Stimulated activated CD4-positive, alpha-beta T cell treated with anti-CD3 and anti-CD28 coated beads, Interleukin-2, amount 100 ng/mL, for 48 hours (primary cell): ENCODE measurements around the gene DCP2.
A peak's percentile ranks its signal among the peaks of the same experiment; 100 is the strongest.
"Not testable (repeated sequence)": the region's sequence is repeated elsewhere in the genome, so short reads cannot be mapped to it uniquely, and the experiment has no call there.

Experiments
- DNase-seq, 2 donors: peaks; one replicate each; pipeline ENCODE4 v3.0.0-alpha.2; 2020

DCP2 gene

GRCh38 chr5:112976432-112977309 is at the start of gene DCP2:
Gene DCP2 (plus strand): TSS chr5:112976798. CDS start chr5:112976934, 136 bp downstream.
- DNase-seq: peak; percentile 85 to 86

- no peak for DNase-seq
Measured at GRCh38 chr5:112929336-112930081, 47.1 kb upstream of the DCP2 start.

GRCh38 chr5:112930082-112930344 is 46.6 kb upstream of the DCP2 start:
- no peak for DNase-seq

- DNase-seq: no peak
Measured at GRCh38 chr5:112931473-112931872, 45.1 kb upstream of the DCP2 start.

GRCh38 chr5:112933105-112933504 is 43.5 kb upstream of the DCP2 start:
- no peak for DNase-seq

- DNase-seq: no peak
Measured at GRCh38 chr5:112933651-112934365, 42.8 kb upstream of the DCP2 start.

GRCh38 chr5:112934366-112934663 is 42.3 kb upstream of the DCP2 start:
- DNase-seq: no peak

- no peak for DNase-seq
Measured at GRCh38 chr5:112935675-112936074, 40.9 kb upstream of the DCP2 start.

- no peak for DNase-seq
Measured at GRCh38 chr5:112938286-112938685, 38.3 kb upstream of the DCP2 start.

- no peak for DNase-seq
Measured at GRCh38 chr5:112940670-112941069, 35.9 kb upstream of the DCP2 start.

- no peak for DNase-seq
Measured at GRCh38 chr5:112948458-112948857, 28.1 kb upstream of the DCP2 start.

GRCh38 chr5:112951124-112951702 is 25.4 kb upstream of the DCP2 start:
- no peak for DNase-seq

GRCh38 chr5:112956606-112957005 is 20.0 kb upstream of the DCP2 start:
- DNase-seq: no peak

GRCh38 chr5:112957036-112957808 is 19.4 kb upstream of the DCP2 start:
- DNase-seq: no peak

GRCh38 chr5:112958093-112959088 is 18.2 kb upstream of the DCP2 start:
- DNase-seq: no peak

- not testable (repeated sequence) for DNase-seq
Measured at GRCh38 chr5:112959872-112960271, 16.7 kb upstream of the DCP2 start.

GRCh38 chr5:112960315-112960714 is 16.3 kb upstream of the DCP2 start:
- no peak for DNase-seq

- DNase-seq: no peak
Measured at GRCh38 chr5:112960863-112961504, 15.6 kb upstream of the DCP2 start.

- not testable (repeated sequence) for DNase-seq
Measured at GRCh38 chr5:112963374-112963733, 13.2 kb upstream of the DCP2 start.

GRCh38 chr5:112965733-112966306 is 10.8 kb upstream of the DCP2 start:
- DNase-seq: no peak
